Loucy (cell line): ENCODE measurements around the gene AHI1.

Experiments
- EZH2phosphoT487 ChIP-seq: fragments of 200-600 bp; IDR thresholded peaks from 2 replicates; pipeline ENCODE4 v1.6.1; 2018; ENCODE audit warnings: antibody characterized with exemption, mild to moderate bottlenecking, moderate library complexity, borderline replicate concordance
- TF ChIP-seq, protein P1 (sequence below): fragments of 200-600 bp; sonication (generic); conservative IDR thresholded peaks from 2 replicates; pipeline ENCODE4 v1.5.1; 2014; ENCODE audit warnings: mild to moderate bottlenecking, antibody characterized with exemption, low read length

DNA sequence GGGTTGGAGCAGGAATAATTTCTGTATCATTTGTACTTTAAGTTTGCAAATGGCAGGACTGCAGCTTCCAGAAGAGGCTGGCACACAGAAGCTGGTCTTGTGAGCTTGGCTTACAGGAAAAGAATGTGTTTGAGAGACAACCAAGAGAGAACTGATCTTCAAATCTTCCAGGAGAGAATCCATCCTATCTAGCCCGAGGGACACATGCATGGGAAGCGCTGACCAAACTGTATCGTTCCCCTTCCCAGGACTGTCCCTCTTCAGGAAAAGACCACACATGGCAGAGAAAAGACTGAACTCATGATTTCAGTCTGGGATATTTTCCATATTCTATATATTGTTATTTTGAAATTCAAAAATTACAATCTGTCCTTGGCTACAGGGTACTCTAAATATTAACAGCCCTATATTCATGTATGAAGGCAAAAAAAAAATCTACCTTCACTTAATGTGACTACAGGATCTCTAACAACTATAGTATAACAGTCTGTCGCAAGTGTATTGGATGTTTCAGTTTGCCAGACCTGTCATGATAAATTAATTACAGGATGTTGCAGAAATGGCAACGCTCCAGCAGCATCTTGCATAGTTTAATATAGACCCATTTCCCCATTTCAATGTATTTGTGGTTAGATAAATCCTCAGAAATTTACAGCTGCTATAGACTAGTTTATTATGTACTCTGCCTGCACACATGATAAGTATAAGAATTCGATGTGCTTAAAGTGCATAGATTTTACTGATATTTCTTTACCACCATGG is 217.0 kb downstream of the AHI1 start:
- TF ChIP-seq, protein P1, sequence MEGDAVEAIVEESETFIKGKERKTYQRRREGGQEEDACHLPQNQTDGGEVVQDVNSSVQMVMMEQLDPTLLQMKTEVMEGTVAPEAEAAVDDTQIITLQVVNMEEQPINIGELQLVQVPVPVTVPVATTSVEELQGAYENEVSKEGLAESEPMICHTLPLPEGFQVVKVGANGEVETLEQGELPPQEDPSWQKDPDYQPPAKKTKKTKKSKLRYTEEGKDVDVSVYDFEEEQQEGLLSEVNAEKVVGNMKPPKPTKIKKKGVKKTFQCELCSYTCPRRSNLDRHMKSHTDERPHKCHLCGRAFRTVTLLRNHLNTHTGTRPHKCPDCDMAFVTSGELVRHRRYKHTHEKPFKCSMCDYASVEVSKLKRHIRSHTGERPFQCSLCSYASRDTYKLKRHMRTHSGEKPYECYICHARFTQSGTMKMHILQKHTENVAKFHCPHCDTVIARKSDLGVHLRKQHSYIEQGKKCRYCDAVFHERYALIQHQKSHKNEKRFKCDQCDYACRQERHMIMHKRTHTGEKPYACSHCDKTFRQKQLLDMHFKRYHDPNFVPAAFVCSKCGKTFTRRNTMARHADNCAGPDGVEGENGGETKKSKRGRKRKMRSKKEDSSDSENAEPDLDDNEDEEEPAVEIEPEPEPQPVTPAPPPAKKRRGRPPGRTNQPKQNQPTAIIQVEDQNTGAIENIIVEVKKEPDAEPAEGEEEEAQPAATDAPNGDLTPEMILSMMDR = no peak
- no peak for TF ChIP-seq EZH2phosphoT487
